MM.1S (cell line): ENCODE results near the gene HOMER3.
A peak's percentile ranks its signal among the peaks of the same experiment; 100 is the strongest.

ENCODE experiments used
- DNase-seq: peaks from one replicate; pipeline ENCODE4 v3.0.0-alpha.2; 2015
- H2AFZ ChIP-seq: fragments of 300-600 bp; sonication (generic); 2 replicates; pipeline ENCODE4 v1.6.0; 2016; ENCODE audit warnings: antibody characterized with exemption, low read length
- H3F3A ChIP-seq: fragments of 300-600 bp; sonication (generic); 2 replicates; pipeline ENCODE4 v1.6.1; 2016; ENCODE audit warnings: mild to moderate bottlenecking, antibody characterized with exemption, low read length, moderate library complexity, mixed read lengths; ENCODE audit not compliant: insufficient read depth
- H3K27ac ChIP-seq: fragments of 300-600 bp; sonication (generic); 2 replicates; pipeline ENCODE4 v1.5.1; 2016; ENCODE audit warnings: mild to moderate bottlenecking, low read length
- H3K27me3 ChIP-seq: fragments of 300-600 bp; sonication (generic); replicated peaks from 2 replicates; pipeline ENCODE4 v1.6.0; 2016; ENCODE audit warnings: low read length; ENCODE audit not compliant: insufficient read depth
- H3K36me3 ChIP-seq: fragments of 300-600 bp; sonication (generic); replicated peaks from 2 replicates; pipeline ENCODE4 v1.6.1; 2016; ENCODE audit warnings: mild to moderate bottlenecking, low read length, mixed read lengths; ENCODE audit not compliant: insufficient read depth
- H3K4me1 ChIP-seq: fragments of 300-600 bp; sonication (generic); 2 replicates; pipeline ENCODE4 v1.6.1; 2016; ENCODE audit warnings: low read length, mixed read lengths
- H3K4me2 ChIP-seq: fragments of 300-600 bp; sonication (generic); 2 replicates; pipeline ENCODE4 v1.6.0; 2016; ENCODE audit warnings: low read depth, low read length
- H3K4me3 ChIP-seq: fragments of 300-600 bp; sonication (generic); 2 replicates; pipeline ENCODE4 v1.5.1; 2016; ENCODE audit warnings: low read length, mixed read lengths
- H3K79me2 ChIP-seq: fragments of 300-600 bp; sonication (generic); 2 replicates; pipeline ENCODE4 v1.6.1; 2016; ENCODE audit warnings: mixed run types, low read length, mixed read lengths
- H3K9ac ChIP-seq: fragments of 300-600 bp; sonication (generic); 2 replicates; pipeline ENCODE4 v1.6.1; 2016; ENCODE audit warnings: low read length, mixed read lengths
- H3K9me2 ChIP-seq: fragments of 300-600 bp; sonication (generic); replicated peaks from 2 replicates; pipeline ENCODE4 v1.6.1; 2016; ENCODE audit warnings: mild to moderate bottlenecking, low read length, mixed read lengths; ENCODE audit not compliant: insufficient read depth
- H3K9me3 ChIP-seq: fragments of 300-600 bp; sonication (generic); replicated peaks from 2 replicates; pipeline ENCODE4 v1.6.1; 2016; ENCODE audit warnings: mild to moderate bottlenecking, low read length, mixed read lengths; ENCODE audit not compliant: insufficient read depth
- H4K20me1 ChIP-seq: fragments of 300-600 bp; sonication (generic); 2 replicates; pipeline ENCODE4 v1.6.1; 2016; ENCODE audit warnings: mild to moderate bottlenecking, low read length, moderate library complexity, mixed read lengths; ENCODE audit not compliant: insufficient read depth
- EZH2 ChIP-seq: fragments of 300-600 bp; sonication (generic); optimal IDR thresholded peaks from 2 replicates; pipeline ENCODE3; 2017; ENCODE audit warnings: low read depth, mild to moderate bottlenecking, antibody characterized with exemption, low read length, mixed read lengths
- EZH2phosphoT487 ChIP-seq: fragments of 300-600 bp; sonication (generic); IDR thresholded peaks from 2 replicates; pipeline ENCODE4 v1.6.1; 2018; ENCODE audit warnings: antibody characterized with exemption, low read length
- TF ChIP-seq, protein P1 (sequence below): fragments of 300-600 bp; sonication (generic); IDR thresholded peaks from 2 replicates; pipeline ENCODE4 v1.5.1; 2016; ENCODE audit warnings: antibody characterized with exemption, low read length, mixed read lengths

The HOMER3 gene

DNA sequence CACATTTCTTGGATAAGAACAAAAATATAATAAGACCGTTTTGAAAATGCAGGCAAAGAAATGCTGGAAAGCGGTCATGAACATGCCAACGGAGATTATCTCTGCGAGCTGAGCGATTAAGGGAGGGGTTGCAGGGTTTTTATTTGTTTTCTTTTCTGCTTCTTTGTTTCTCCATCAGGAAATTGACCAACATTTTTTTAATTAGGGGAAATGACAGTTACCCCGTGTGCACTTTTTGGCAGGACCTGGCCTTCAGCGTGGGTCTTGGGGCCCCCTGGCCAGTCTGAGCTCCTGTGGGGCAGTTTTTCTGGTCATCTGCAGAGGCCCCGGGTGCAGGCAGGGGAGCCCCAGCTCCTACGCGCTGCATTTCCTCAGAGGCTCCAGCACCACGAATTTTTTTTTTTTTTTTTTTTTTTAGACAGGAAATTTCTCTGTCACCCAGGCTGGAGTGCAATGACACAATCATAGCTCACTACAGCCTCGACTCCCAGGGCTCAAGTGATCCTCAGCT is 31.3 kb upstream of the HOMER3 start:
- DNase-seq, result no peak
- Histone ChIP-seq H3K9me3 (no peaks in the 10 kb centered on the region), H3K4me3 (no peak overlapping the region), H3K36me3 (no peaks in the 10 kb centered on the region), H4K20me1 (no peaks in the 10 kb centered on the region), H3K9me2 (no peaks in the 10 kb centered on the region), H3K4me1 (no peaks in the 10 kb centered on the region), H3F3A (no peaks in the 10 kb centered on the region), H3K27me3 (no peaks in the 10 kb centered on the region), H3K4me2 (no peak overlapping the region), H3K9ac (no peak overlapping the region), H3K27ac (no peak overlapping the region), H3K79me2 (no peaks in the 10 kb centered on the region), H2AFZ (no peak overlapping the region)
- TF ChIP-seq, protein P1, sequence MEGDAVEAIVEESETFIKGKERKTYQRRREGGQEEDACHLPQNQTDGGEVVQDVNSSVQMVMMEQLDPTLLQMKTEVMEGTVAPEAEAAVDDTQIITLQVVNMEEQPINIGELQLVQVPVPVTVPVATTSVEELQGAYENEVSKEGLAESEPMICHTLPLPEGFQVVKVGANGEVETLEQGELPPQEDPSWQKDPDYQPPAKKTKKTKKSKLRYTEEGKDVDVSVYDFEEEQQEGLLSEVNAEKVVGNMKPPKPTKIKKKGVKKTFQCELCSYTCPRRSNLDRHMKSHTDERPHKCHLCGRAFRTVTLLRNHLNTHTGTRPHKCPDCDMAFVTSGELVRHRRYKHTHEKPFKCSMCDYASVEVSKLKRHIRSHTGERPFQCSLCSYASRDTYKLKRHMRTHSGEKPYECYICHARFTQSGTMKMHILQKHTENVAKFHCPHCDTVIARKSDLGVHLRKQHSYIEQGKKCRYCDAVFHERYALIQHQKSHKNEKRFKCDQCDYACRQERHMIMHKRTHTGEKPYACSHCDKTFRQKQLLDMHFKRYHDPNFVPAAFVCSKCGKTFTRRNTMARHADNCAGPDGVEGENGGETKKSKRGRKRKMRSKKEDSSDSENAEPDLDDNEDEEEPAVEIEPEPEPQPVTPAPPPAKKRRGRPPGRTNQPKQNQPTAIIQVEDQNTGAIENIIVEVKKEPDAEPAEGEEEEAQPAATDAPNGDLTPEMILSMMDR, result no peak
- TF ChIP-seq EZH2 (no peak), EZH2phosphoT487 (no peak)

DNA sequence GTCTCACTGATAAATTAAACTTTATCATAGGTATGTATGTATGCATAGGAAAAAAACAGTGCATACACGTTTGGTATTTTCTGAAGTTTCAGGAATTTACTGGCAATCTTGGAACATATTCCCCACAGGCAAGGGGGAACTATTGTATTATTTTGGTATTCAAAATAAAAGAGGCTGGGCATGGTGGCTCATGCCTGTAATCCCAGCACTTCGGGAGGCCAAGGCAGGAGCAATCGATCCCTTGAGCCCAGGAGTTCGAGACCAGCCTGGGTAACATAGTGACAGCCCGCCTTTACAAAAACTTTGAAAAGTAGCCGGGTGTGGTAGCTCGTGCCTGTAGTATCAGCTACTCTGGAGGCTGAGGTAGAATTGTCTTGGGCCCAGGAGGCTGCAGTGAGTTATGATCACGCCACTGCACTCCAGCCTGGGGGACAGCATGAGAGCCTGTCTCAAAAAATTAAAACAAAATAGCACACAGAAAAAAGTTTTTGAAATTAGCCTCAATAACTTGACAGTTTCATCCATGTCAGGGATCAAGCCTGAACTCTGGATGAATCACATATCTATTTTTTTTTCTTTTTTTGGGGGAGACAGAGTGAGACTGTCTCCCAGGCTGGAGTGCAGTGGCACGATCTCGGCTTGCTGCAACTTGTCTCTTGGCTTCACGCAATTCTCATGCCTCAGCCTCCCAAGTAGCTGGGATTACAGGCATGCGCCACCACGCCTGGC is 29.1 kb upstream of the HOMER3 start:
- TF ChIP-seq EZH2phosphoT487 (no peak), EZH2 (no peak)
- TF ChIP-seq, protein P1, result no peak
- no peaks in the 10 kb centered on the region for H3K9me3 ChIP-seq

DNA sequence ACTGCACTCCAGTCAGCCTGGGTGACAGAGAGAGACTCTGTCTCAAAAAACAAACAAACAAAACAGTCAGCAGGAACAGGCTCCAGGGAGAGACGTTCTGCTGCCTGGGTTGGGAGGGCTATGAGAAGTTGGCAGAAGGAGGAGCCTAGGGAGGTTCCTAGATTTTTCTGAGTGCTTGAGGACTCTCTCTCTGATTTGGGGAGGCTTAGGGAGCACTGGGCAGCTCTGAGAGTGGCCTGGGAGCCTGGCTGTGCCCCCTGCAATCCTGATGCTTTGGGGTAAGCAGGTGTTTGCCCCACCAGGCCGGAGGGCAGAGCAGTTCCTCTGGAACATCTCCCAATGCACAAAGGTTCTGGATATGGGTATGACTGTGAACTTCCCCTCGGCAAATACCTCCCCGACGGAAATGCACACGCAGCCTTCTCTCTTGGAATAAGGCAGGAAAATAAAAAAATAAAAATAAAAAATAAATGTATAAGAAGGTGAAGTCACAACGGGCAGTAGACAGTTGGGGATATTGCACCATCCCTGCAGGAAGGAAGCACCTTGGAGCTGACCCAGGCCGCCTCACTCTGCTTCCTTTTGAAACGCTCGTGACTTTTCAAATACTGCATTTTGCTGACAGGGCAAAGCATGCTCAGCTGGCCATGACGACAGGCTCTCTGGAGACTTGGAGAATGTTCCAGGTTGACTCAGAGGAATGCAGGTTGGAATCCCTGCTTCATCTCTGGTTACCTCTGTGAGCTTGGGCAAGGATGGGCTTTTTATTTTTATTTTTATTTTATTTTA is 26.5 kb upstream of the HOMER3 start:
- DNase-seq, result no peak
- H4K20me1 ChIP-seq, result no peaks in the 10 kb centered on the region
- no peaks in the 10 kb centered on the region for H3K79me2 ChIP-seq
- H3K27me3 ChIP-seq, result no peaks in the 10 kb centered on the region
- TF ChIP-seq, protein P1, result no peak
- TF ChIP-seq EZH2 (no peak), EZH2phosphoT487 (no peak)
- H3K9me2 ChIP-seq, result no peaks in the 10 kb centered on the region
- H3K4me1 ChIP-seq, result no peaks in the 10 kb centered on the region
- no peak overlapping the region for H3K4me3 ChIP-seq
- H3K9me3 ChIP-seq, result no peaks in the 10 kb centered on the region
- H2AFZ ChIP-seq, result 0 out of 2 replicates have a peak overlapping the region, but pooled peaks have one; percentile 19
- H3K4me2 ChIP-seq, result no peak overlapping the region
- H3K9ac ChIP-seq, result no peak overlapping the region
- no peaks in the 10 kb centered on the region for H3F3A ChIP-seq
- no peaks in the 10 kb centered on the region for H3K36me3 ChIP-seq
- no peak overlapping the region for H3K27ac ChIP-seq

More for the DNA sequence above, 29.1 kb upstream of the HOMER3 start:
- no peak for DNase-seq
- Histone ChIP-seq H3K79me2 (no peaks in the 10 kb centered on the region), H3K4me2 (no peak overlapping the region), H3K27ac (no peak overlapping the region), H4K20me1 (no peaks in the 10 kb centered on the region), H3K36me3 (no peaks in the 10 kb centered on the region), H3K27me3 (no peaks in the 10 kb centered on the region), H3K4me3 (no peak overlapping the region), H3F3A (no peaks in the 10 kb centered on the region), H3K4me1 (no peaks in the 10 kb centered on the region), H2AFZ (no peak overlapping the region), H3K9ac (no peak overlapping the region), H3K9me2 (no peaks in the 10 kb centered on the region)
